ENCODE data around the gene CAVIN2. TPM values are rescaled to one million over a fixed set of nuclear protein-coding genes. Genes with fewer than 3 reads are reported as not detected.

Gene CAVIN2
- polyA plus RNA-seq, 1 donor = 27.5 TPM

DNA sequence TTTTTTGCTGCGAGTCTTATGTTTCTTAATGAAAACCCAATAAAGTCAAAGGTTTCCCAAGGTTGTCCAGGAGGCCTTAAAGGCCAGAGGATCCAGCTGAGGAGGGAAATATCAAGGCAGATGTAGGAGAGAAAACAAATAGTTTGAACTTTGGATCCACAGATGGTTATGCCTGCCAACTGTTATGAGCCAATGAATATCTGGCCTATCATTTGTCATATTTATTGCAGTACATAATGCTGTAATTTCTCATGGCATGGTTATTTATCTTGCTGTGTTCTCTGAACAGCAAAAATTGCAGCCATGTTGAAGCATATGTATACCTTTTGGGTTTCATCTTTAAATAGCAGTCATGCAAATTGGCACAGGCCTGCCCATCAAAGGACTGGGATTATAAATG is 38.2 kb upstream of the CAVIN2 start:
- peaks cover 6% of the 10 kb centered on the region for H3K4me1 ChIP-seq (ENCODE audit: control insufficient read depth, insufficient read depth, low read length)
- no peaks in the 10 kb centered on the region for H3K27me3 ChIP-seq (ENCODE audit: control insufficient read depth, insufficient read depth, low read length)
- no peak overlapping the region for H3K4me3 ChIP-seq (ENCODE audit: low read length)
- 50% methylated on average over 1 of the region's 1 CpG for WGBS (ENCODE audit: insufficient coverage, low lambda C conversion rate)
- no peaks in the 10 kb centered on the region for H3K36me3 ChIP-seq (ENCODE audit: control insufficient read depth, insufficient read depth, low read length)
- DNase-seq = peak; percentile 19 to 63
- no peak overlapping the region for H3K27ac ChIP-seq (ENCODE audit: low read length)
- H3K9me3 ChIP-seq (ENCODE audit: control insufficient read depth, low read depth, low read length) = peaks cover 5% of the 10 kb centered on the region

DNA sequence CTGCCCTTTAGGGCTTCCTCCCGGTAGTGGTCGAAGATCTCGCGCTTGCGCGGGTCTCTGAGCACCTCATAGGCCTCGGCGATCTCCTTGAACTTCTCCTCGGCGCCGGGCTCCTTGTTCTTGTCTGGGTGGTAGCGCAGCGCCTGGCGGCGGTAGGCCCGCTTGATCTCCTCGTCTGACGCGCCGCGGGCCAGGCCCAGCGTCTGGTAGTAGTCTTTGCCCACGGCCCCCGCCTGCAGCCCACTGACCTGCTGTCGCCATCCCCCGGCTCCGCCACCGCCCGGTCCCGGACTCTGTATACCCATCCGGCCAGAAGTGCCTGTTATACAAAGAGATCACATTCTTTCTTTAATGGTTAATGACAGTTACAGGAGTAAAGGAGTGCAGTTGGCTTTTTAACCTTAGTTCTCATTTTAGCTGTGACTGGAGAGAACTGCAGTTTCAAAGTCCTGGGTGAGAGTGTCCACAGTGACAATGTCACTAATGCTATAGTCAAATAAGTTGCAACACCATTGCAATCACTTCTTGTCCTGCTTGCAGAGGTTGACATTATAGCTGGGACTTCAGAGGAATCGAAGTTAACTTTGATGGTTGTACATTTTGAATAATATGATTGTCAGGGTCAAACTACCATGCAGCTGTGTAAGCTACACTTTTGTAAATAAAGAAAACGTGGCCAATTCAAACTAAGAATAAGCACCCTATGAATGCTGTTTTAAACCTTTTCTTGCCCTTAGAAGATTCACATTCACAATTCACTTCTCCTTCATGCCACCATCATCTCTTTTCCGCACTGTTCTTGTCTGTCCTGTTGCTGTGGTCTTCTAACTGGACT is 35.3 kb upstream of the CAVIN2 start:
- peaks cover 6% of the 10 kb centered on the region for H3K4me1 ChIP-seq (ENCODE audit: control insufficient read depth, insufficient read depth, low read length)
- H3K36me3 ChIP-seq (ENCODE audit: control insufficient read depth, insufficient read depth, low read length) = no peaks in the 10 kb centered on the region
- WGBS (ENCODE audit: insufficient coverage, low lambda C conversion rate) = 100% methylated on average over 2 of the region's 34 CpGs
- no peak for DNase-seq
- peaks cover 5% of the 10 kb centered on the region for H3K9me3 ChIP-seq (ENCODE audit: control insufficient read depth, low read depth, low read length)
- H3K4me3 ChIP-seq (ENCODE audit: low read length) = no peak overlapping the region
- H3K27ac ChIP-seq (ENCODE audit: low read length) = no peak overlapping the region
- H3K27me3 ChIP-seq (ENCODE audit: control insufficient read depth, insufficient read depth, low read length) = no peaks in the 10 kb centered on the region

DNA sequence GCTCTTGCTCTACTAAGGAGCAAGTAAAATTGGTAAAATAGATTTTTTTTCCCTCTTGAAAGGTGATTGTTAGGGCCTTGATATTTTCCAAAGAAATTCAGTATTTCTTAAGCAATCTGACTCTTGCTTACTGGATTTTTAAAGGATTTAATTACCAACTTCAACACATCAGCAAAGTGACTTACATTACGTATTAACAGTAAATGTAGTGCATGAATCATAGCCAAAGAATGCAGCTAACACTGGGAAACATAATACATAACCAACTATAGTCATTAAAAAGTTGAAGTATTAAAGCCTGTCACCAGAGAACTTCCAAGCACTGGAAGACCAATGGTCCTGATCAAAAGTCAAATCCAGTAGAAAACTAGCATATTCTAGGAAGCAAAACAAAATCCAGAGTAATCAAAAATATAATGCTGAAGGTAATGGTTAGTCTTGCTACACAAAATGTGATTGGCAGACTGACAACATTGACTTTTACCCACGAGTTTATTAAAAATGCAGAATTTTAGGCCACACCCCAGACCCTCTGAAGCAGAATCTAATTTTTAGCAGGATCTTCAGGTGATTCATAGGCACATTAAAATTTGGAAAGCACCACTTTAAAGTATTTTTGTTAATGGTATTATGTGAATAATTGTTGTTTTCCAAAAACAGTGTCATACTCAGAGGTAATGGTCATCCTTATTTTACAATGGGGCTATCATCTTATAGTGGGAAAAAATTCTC is 31.8 kb upstream of the CAVIN2 start:
- peak; percentile 20 to 54 for DNase-seq
- H3K4me3 ChIP-seq (ENCODE audit: low read length) = no peak overlapping the region
- H3K9me3 ChIP-seq (ENCODE audit: control insufficient read depth, low read depth, low read length) = peaks cover 5% of the 10 kb centered on the region
- H3K27me3 ChIP-seq (ENCODE audit: control insufficient read depth, insufficient read depth, low read length) = no peaks in the 10 kb centered on the region
- H3K27ac ChIP-seq (ENCODE audit: low read length) = peak overlapping the region; percentile 30
- WGBS (ENCODE audit: insufficient coverage, low lambda C conversion rate) = 43% methylated on average over 1 of the region's 2 CpGs
- H3K4me1 ChIP-seq (ENCODE audit: control insufficient read depth, insufficient read depth, low read length) = no peaks in the 10 kb centered on the region
- H3K36me3 ChIP-seq (ENCODE audit: control insufficient read depth, insufficient read depth, low read length) = no peaks in the 10 kb centered on the region

DNA sequence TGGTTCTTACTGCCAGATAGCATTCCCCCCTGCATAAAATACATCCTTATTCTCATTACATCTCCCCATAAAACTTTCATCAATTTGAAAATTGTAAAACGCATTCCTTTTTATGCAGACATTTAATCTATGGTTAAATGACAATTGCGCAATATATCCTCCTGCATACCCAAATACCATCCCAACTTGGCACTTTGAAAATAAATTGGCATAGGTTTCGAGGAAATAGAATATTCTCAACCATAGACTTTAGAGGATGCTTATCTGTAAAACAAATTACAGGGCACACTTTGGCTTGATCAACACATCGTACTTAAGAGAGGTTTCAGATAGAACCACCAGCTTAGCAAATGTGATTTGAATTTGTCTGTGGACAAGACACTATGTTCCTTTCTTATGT is 31.0 kb upstream of the CAVIN2 start:
- no peak for DNase-seq
- no peak overlapping the region for H3K27ac ChIP-seq (ENCODE audit: low read length)
- 67% methylated on average over 2 of the region's 4 CpGs for WGBS (ENCODE audit: insufficient coverage, low lambda C conversion rate)
- peaks cover 5% of the 10 kb centered on the region for H3K9me3 ChIP-seq (ENCODE audit: control insufficient read depth, low read depth, low read length)
- no peaks in the 10 kb centered on the region for H3K36me3 ChIP-seq (ENCODE audit: control insufficient read depth, insufficient read depth, low read length)
- no peak overlapping the region for H3K4me3 ChIP-seq (ENCODE audit: low read length)
- no peaks in the 10 kb centered on the region for H3K4me1 ChIP-seq (ENCODE audit: control insufficient read depth, insufficient read depth, low read length)
- H3K27me3 ChIP-seq (ENCODE audit: control insufficient read depth, insufficient read depth, low read length) = no peaks in the 10 kb centered on the region

DNA sequence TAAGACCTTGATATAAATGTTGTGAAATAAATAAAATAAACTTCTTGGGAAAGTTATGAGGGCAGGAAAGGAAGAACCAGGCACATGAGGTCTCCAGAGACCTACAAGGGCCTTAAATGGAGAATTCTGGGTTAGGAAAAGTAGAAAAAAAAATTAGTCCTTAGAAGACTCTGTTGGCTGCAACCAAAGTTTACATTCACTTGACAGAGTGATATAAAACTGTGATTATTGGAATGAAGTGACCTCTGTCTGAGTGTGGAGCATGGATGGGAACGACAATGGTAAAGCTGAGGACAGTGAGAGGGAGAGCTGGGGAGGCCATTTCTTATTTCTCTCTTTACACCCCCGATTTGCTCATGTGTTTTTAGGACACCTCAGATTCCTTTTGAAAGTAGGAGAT is 29.0 kb upstream of the CAVIN2 start:
- H3K4me3 ChIP-seq (ENCODE audit: low read length) = no peak overlapping the region
- H3K4me1 ChIP-seq (ENCODE audit: control insufficient read depth, insufficient read depth, low read length) = no peaks in the 10 kb centered on the region
- no peaks in the 10 kb centered on the region for H3K27me3 ChIP-seq (ENCODE audit: control insufficient read depth, insufficient read depth, low read length)
- H3K27ac ChIP-seq (ENCODE audit: low read length) = no peak overlapping the region
- 100% methylated on average over 2 of the region's 2 CpGs for WGBS (ENCODE audit: insufficient coverage, low lambda C conversion rate)
- DNase-seq = no peak
- no peaks in the 10 kb centered on the region for H3K36me3 ChIP-seq (ENCODE audit: control insufficient read depth, insufficient read depth, low read length)
- no peaks in the 10 kb centered on the region for H3K9me3 ChIP-seq (ENCODE audit: control insufficient read depth, low read depth, low read length)

DNA sequence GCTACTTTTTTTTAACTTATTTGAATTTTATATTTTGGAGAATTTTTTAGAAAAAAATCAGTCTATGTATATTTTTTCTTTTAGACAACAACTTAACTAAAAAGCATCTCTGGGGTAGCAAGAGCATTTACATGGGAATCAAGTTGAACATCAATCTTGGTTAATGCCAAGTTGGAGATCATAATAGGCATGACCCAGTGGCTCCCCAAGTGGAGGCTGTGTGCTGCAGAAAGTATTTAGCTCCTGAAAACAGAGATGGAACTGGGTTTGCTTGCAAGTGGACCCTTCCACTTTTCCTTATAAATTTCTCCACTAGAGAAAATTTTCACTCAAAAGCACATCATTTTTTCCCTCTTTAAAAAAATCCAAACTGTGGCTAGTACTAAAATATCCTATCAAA is 23.9 kb upstream of the CAVIN2 start:
- Histone ChIP-seq H3K4me3 (ENCODE audit: low read length) (no peak overlapping the region), H3K27ac (ENCODE audit: low read length) (no peak overlapping the region), H3K4me1 (ENCODE audit: control insufficient read depth, insufficient read depth, low read length) (peaks cover 13% of the 10 kb centered on the region), H3K36me3 (ENCODE audit: control insufficient read depth, insufficient read depth, low read length) (no peaks in the 10 kb centered on the region), H3K27me3 (ENCODE audit: control insufficient read depth, insufficient read depth, low read length) (no peaks in the 10 kb centered on the region), H3K9me3 (ENCODE audit: control insufficient read depth, low read depth, low read length) (no peaks in the 10 kb centered on the region)
- DNase-seq = no peak

DNA sequence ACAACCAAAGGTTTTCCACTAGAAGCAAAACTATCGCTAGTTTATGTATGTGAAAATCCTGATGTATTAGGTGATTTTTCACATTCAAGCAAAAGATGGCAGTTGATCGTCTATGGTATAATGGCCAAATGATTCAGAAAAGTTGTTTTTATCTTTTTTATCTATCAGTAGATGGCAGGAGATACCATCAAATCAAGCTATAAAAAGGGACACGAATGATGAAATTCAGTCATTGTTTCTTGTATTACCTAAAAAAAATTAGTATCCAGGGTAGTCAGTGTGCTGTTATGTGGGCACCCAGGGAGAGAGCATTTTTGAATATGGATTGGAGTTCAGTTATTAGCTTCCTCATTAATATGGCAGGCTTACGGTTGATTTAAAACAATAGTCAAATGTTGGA is 22.9 kb upstream of the CAVIN2 start:
- Histone ChIP-seq H3K9me3 (ENCODE audit: control insufficient read depth, low read depth, low read length) (no peaks in the 10 kb centered on the region), H3K27me3 (ENCODE audit: control insufficient read depth, insufficient read depth, low read length) (no peaks in the 10 kb centered on the region), H3K4me1 (ENCODE audit: control insufficient read depth, insufficient read depth, low read length) (peaks cover 13% of the 10 kb centered on the region), H3K36me3 (ENCODE audit: control insufficient read depth, insufficient read depth, low read length) (no peaks in the 10 kb centered on the region), H3K27ac (ENCODE audit: low read length) (no peak overlapping the region), H3K4me3 (ENCODE audit: low read length) (no peak overlapping the region)
- WGBS (ENCODE audit: insufficient coverage, low lambda C conversion rate) = 94% methylated on average over 3 of the region's 4 CpGs
- no peak for DNase-seq

DNA sequence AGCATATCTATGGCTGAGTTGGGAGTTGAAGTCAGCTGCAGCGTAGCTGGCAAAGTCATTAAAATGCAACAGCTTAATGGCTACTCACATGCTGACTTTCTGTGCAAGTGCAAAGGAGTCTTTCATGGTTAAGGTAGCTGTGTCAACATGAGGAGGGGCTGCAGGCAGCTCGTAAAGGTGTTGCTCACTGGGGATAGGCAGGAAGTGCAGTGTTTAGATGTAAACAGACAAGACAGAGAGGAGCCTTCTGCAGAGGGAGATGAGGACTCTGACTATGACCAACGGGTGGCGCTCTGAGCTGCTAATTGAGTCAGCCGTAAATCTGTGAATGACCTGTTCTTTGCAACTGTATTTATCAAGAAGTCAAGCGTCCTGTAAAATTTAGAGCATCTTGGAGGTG is 22.3 kb upstream of the CAVIN2 start:
- WGBS (ENCODE audit: insufficient coverage, low lambda C conversion rate) = no CpG with 5 or more reads among the region's 6 CpGs
- H3K27ac ChIP-seq (ENCODE audit: low read length) = no peak overlapping the region
- peak; percentile 29 to 33 for DNase-seq

DNA sequence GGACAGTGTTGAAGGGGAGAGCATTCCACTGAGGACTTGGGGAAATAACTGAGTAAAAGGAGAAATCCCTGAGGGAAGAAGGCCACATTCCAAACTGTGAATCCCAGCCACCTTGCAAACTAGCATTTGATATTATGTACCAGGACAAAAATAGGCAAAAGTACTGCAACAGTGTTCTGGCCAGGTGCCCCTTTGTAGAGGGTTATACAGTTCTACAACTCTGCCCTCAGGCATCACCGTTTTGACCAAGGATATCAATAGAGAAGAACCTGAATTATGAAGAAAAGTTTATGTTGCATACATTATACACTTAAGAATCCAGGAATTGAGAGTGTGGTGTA is 20.6 kb upstream of the CAVIN2 start:
- no peak overlapping the region for H3K4me3 ChIP-seq (ENCODE audit: low read length)
- no peaks in the 10 kb centered on the region for H3K27me3 ChIP-seq (ENCODE audit: control insufficient read depth, insufficient read depth, low read length)
- no CpG with 5 or more reads among the region's 1 CpG for WGBS (ENCODE audit: insufficient coverage, low lambda C conversion rate)
- no peaks in the 10 kb centered on the region for H3K36me3 ChIP-seq (ENCODE audit: control insufficient read depth, insufficient read depth, low read length)
- DNase-seq = no peak
- peak overlapping the region; percentile 36 for H3K27ac ChIP-seq (ENCODE audit: low read length)
- peaks cover 13% of the 10 kb centered on the region for H3K4me1 ChIP-seq (ENCODE audit: control insufficient read depth, insufficient read depth, low read length)
- H3K9me3 ChIP-seq (ENCODE audit: control insufficient read depth, low read depth, low read length) = no peaks in the 10 kb centered on the region

More for the DNA sequence above, 22.3 kb upstream of the CAVIN2 start:
- Histone ChIP-seq H3K4me3 (ENCODE audit: low read length) (no peak overlapping the region), H3K27me3 (ENCODE audit: control insufficient read depth, insufficient read depth, low read length) (no peaks in the 10 kb centered on the region), H3K36me3 (ENCODE audit: control insufficient read depth, insufficient read depth, low read length) (no peaks in the 10 kb centered on the region), H3K9me3 (ENCODE audit: control insufficient read depth, low read depth, low read length) (no peaks in the 10 kb centered on the region), H3K4me1 (ENCODE audit: control insufficient read depth, insufficient read depth, low read length) (peaks cover 13% of the 10 kb centered on the region)

DNA sequence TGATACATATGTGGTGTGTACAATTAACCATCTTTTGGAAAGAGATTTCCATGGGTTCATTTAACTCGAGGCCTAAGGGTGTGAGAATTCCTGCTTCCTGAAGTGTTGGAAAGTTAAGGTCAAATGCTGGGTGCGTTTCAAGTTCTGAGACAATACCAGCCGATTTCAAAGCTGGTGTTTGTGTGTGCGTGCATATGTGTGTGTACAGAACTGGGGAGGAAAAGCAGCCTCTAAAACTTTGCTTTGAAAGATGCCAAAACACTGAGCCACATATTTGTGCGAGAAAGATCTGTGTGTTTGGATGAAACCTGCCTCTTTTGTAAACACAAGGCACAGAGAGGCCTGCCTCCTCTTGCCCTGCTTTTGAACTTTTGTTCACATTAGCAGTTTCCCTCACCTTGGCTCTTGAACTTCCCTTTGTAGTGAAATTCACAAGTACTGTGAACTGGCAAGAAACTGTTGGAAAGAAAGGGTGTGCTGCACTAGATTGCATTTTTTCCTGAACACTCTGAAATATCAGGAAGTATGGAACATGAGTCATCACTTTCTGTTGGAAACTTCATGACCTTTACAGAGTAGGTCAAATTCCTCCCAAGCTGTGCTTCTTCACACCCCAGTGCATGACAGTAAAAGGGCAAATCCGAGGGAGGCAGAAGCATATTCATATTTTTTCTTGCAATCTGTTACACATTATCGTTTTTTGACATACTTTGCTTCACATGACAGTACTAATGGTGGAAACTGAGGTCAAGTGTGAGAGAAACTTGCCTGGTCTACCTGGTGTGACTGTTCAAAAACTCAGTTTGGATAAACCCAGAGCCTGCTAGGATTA is 20.0 kb upstream of the CAVIN2 start:
- Histone ChIP-seq H3K4me1 (ENCODE audit: control insufficient read depth, insufficient read depth, low read length) (peaks cover 13% of the 10 kb centered on the region), H3K4me3 (ENCODE audit: low read length) (no peak overlapping the region), H3K27ac (ENCODE audit: low read length) (peak overlapping the region; percentile 75), H3K9me3 (ENCODE audit: control insufficient read depth, low read depth, low read length) (no peaks in the 10 kb centered on the region), H3K27me3 (ENCODE audit: control insufficient read depth, insufficient read depth, low read length) (no peaks in the 10 kb centered on the region), H3K36me3 (ENCODE audit: control insufficient read depth, insufficient read depth, low read length) (no peaks in the 10 kb centered on the region)
- peak; percentile 83 to 90 for DNase-seq
- WGBS (ENCODE audit: insufficient coverage, low lambda C conversion rate) = 0% methylated on average over 1 of the region's 7 CpGs

All from large intestine (tissue), 3 donors.